ENCODE results near the gene SCN4B. TPM values are rescaled to one million over a fixed set of nuclear protein-coding genes. Genes with fewer than 3 reads are reported as not detected.

The SCN4B gene
- total RNA-seq, 2 experiments from 2014 or later = 0.26 to 0.27 TPM

DNA sequence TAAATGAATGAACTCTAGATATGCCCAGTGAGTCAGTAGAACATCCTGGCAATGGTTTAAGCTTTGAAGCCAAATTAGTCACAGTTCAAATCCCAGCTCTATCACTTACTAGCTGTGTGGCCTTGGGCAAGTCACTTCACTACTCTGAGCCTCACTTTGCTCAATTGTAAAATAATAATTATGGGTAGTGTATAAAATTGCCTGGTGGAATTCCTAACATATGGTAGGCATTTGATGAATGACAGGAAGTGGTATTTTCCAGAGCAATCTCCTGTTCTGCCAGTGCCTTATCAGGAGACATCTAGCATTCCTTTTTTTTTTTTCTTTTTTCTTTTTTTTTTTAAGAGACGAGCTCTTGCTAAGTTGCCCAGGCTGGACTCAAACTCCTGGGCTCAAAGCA is 13.0 kb downstream of the SCN4B start:
- Mint-ChIP-seq H3K9me3 (ENCODE audit: low read depth) (no peaks in the 10 kb centered on the region), H3K27me3 (peaks cover 34% of the 10 kb centered on the region), H3K36me3 (ENCODE audit: low read depth) (no peaks in the 10 kb centered on the region), H3K27ac (no peak overlapping the region), H3K4me1 (no peaks in the 10 kb centered on the region), H3K4me3 (no peak overlapping the region)
- CTCF ChIA-PET = interaction anchor here (1.4 to 2.7 kb wide), 2 partner anchors 31 to 332 kb away, joined by 4 to 8 read pairs; no protein-coding TSS in a partner anchor
- intact Hi-C loops (cut with DNase I, micrococcal nuclease) = no loop called here
- DNase-seq (no peak), ATAC-seq (peak; percentile 83)
- POLR2A ChIA-PET = no interaction called here

DNA sequence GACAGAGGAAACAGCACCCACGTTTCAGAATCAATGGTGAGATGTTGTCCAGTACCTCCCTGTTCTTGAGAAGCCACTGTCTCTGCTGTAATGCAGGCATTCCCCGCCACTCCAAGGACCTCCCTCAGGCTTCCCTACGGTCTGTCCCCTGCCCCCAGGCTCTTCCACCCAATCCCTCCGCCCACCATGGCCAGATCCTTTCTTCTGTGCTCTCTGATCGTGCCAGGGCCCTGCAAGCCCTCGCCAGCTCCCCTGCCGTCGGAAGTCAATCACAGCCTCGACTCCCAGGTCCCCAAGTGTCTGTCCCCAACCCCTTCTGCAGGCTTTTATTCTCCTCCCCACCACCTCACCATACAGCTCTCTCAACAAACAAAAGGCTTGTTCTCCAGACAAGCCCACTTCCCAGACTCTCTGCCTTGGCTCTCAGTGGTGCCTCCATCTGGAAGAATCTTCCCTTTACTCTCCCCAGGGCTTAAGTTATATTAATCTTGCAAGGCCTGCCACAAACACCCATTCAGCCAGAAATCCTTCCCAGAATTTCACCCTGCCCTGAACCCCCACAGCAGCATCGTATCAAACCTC is 13.7 kb downstream of the SCN4B start:
- H3K4me1 Mint-ChIP-seq = no peaks in the 10 kb centered on the region
- intact Hi-C loops (cut with DNase I, micrococcal nuclease) = no loop called here
- H3K4me3 Mint-ChIP-seq = no peak overlapping the region
- H3K27me3 Mint-ChIP-seq = peaks cover 28% of the 10 kb centered on the region
- ATAC-seq (no peak), DNase-seq (no peak)
- no peaks in the 10 kb centered on the region for H3K9me3 Mint-ChIP-seq (ENCODE audit: low read depth)
- no peaks in the 10 kb centered on the region for H3K36me3 Mint-ChIP-seq (ENCODE audit: low read depth)
- no peak overlapping the region for H3K27ac Mint-ChIP-seq
- ChIA-PET CTCF (interaction anchor here (0.6 to 2.7 kb wide), 3 partner anchors 31 to 331 kb away, joined by 3 to 8 read pairs (median 4); no protein-coding TSS in a partner anchor), POLR2A (interaction anchor here (0.6 kb wide), 1 partner anchor 769 kb away, joined by 3 read pairs; no protein-coding TSS in a partner anchor)

GRCh38 chr11:118136801-118137200 is 15.8 kb downstream of the SCN4B start:
- no peaks in the 10 kb centered on the region for H3K36me3 Mint-ChIP-seq (ENCODE audit: low read depth)
- H3K9me3 Mint-ChIP-seq (ENCODE audit: low read depth) = no peaks in the 10 kb centered on the region
- peaks cover 11% of the 10 kb centered on the region for H3K27me3 Mint-ChIP-seq
- CTCF ChIA-PET = no interaction called here
- H3K4me1 Mint-ChIP-seq = no peaks in the 10 kb centered on the region
- POLR2A ChIA-PET = no interaction called here
- no peak for DNase-seq
- H3K4me3 Mint-ChIP-seq = no peak overlapping the region
- intact Hi-C loops (cut with DNase I, micrococcal nuclease) = no loop called here
- no peak for ATAC-seq
- no peak overlapping the region for H3K27ac Mint-ChIP-seq

DNA sequence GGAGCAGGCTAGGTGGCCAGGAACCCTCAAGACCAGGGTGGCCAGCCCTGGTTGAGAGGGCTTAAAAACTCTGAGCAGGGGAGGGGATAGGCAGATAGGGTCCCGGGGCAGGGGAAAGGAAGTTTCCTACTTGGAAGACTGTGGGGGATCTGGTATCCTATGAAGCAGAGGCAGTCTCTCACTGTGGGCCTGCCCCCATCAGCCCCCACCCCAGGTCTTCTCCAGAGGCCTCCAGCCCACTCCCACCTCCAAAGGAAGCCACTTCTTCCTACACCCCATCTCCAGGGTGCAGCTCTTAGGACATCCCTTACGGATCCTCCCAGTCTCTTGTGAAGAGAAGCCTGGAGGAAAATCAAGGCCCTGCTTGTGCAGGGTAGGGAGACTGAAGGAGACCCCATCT is 16.3 kb downstream of the SCN4B start:
- Mint-ChIP-seq H3K36me3 (ENCODE audit: low read depth) (no peaks in the 10 kb centered on the region), H3K4me1 (no peaks in the 10 kb centered on the region), H3K27me3 (peaks cover 8% of the 10 kb centered on the region), H3K27ac (no peak overlapping the region), H3K9me3 (ENCODE audit: low read depth) (no peaks in the 10 kb centered on the region), H3K4me3 (no peak overlapping the region)
- no peak for ATAC-seq
- DNase-seq = no peak
- CTCF ChIA-PET = no interaction called here
- intact Hi-C loops (cut with DNase I, micrococcal nuclease) = no loop called here
- POLR2A ChIA-PET = no interaction called here

DNA sequence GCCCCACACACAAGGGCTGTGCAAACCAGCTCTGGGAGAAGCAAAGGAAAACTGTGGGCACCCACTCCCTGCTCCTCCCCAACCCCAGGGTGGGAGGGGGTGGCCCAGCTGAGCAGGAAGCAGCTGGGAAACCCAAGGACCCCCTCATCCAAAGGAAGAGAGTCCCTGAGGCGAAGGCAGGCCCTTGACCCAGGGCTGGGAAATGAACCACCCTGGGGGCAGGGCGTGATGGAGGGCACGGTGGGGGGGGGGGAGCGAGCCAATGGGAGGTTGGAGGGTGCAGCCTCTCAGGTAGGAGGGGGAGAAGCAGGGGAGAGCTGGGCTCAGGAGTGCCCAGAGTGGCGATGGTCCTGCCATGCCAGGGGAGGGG is 16.8 kb downstream of the SCN4B start:
- Mint-ChIP-seq H3K4me1 (no peaks in the 10 kb centered on the region), H3K36me3 (ENCODE audit: low read depth) (no peaks in the 10 kb centered on the region), H3K4me3 (no peak overlapping the region), H3K27ac (no peak overlapping the region), H3K9me3 (ENCODE audit: low read depth) (no peaks in the 10 kb centered on the region), H3K27me3 (peaks cover 7% of the 10 kb centered on the region)
- intact Hi-C loops (cut with DNase I, micrococcal nuclease) = no loop called here
- DNase-seq (no peak), ATAC-seq (no peak)
- ChIA-PET CTCF (no interaction called here), POLR2A (no interaction called here)

GRCh38 chr11:118135051-118135795 is 17.4 kb downstream of the SCN4B start:
- DNase-seq (no peak), ATAC-seq (no peak)
- ChIA-PET POLR2A (no interaction called here), CTCF (no interaction called here)
- Mint-ChIP-seq H3K36me3 (ENCODE audit: low read depth) (no peaks in the 10 kb centered on the region), H3K4me1 (no peaks in the 10 kb centered on the region), H3K27ac (no peak overlapping the region), H3K27me3 (peaks cover 4% of the 10 kb centered on the region), H3K9me3 (ENCODE audit: low read depth) (no peaks in the 10 kb centered on the region), H3K4me3 (no peak overlapping the region)
- intact Hi-C loops (cut with DNase I, micrococcal nuclease) = no loop called here

DNA sequence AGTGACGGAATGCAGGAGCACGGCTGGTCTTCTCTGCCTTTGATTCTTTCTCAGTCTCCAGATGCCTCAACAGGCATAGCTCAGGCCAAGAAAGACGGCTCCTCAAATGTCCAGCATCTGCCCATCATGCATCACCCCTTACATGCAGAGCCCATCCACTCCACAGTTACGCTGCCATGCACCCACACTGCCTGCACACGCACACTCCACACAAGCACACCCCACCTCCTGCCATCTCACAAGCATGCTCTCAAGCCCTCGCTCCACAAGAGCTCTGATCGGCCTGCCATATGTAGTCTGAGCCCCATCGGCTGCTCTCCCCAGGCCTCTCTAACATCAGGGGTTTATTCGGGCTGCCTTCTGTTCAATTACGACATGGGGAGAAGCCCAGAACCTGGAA is 18.8 kb downstream of the SCN4B start:
- no peaks in the 10 kb centered on the region for H3K9me3 Mint-ChIP-seq (ENCODE audit: low read depth)
- H3K4me3 Mint-ChIP-seq = no peak overlapping the region
- H3K36me3 Mint-ChIP-seq (ENCODE audit: low read depth) = no peaks in the 10 kb centered on the region
- ChIA-PET POLR2A (interaction anchor here (0.6 kb wide), 1 partner anchor 441 kb away, joined by 3 read pairs; no protein-coding TSS in a partner anchor), CTCF (interaction anchor here (0.7 to 1.2 kb wide), 2 partner anchors 10 to 38 kb away, joined by 3 read pairs; no protein-coding TSS in a partner anchor)
- intact Hi-C loops (cut with DNase I, micrococcal nuclease) = no loop called here
- H3K27ac Mint-ChIP-seq = no peak overlapping the region
- H3K27me3 Mint-ChIP-seq = no peaks in the 10 kb centered on the region
- ATAC-seq (no peak), DNase-seq (no peak)
- no peaks in the 10 kb centered on the region for H3K4me1 Mint-ChIP-seq

GRCh38 chr11:118132385-118133151 is 20.1 kb downstream of the SCN4B start:
- Mint-ChIP-seq H3K4me3 (no peak overlapping the region), H3K9me3 (ENCODE audit: low read depth) (no peaks in the 10 kb centered on the region), H3K27ac (no peak overlapping the region), H3K4me1 (no peaks in the 10 kb centered on the region), H3K36me3 (ENCODE audit: low read depth) (no peaks in the 10 kb centered on the region), H3K27me3 (no peaks in the 10 kb centered on the region)
- ChIA-PET CTCF (interaction anchor here (0.7 to 1.0 kb wide), 2 partner anchors 16 to 60 kb away, joined by 3 read pairs; no protein-coding TSS in a partner anchor), POLR2A (no interaction called here)
- DNase-seq (no peak), ATAC-seq (no peak)
- intact Hi-C loops (cut with DNase I, micrococcal nuclease) = no loop called here

DNA sequence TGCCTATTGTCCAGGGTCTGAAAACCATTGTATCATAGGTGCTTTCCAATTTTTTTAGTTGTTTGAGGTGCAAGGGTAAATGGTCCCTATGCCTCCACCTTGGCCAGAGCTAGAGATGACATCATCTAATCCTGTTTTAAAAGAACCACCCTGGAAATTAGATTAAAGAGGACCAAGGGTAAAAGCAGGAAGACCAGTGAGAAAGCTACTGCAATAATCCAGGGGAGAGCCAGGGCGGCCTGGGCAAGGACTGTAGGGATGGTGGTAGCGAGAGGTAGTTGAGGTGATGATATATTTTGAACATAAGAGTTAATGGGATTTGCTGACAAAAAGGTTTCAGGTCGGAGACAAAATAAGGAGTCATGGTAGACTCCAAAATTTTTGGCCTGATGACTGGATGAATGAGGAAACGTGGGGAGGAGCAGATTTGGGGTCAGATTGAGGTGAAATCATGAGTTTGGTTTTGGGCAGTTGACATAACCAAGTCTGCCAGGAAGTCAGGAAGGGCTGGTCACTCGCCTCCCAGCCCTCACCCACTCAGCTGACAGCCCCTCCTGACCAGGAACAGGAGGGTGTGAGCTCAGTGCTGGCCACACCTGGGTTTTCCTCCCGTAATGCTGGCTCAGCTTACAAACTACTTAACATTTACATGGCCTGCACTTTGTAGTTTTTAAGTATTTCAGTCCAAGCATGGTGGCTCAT is 23.0 kb downstream of the SCN4B start:
- H3K27ac Mint-ChIP-seq = no peak overlapping the region
- ATAC-seq = no peak
- no peaks in the 10 kb centered on the region for H3K9me3 Mint-ChIP-seq (ENCODE audit: low read depth)
- POLR2A ChIA-PET = no interaction called here
- no peaks in the 10 kb centered on the region for H3K36me3 Mint-ChIP-seq (ENCODE audit: low read depth)
- CTCF ChIA-PET = interaction anchor here (0.7 to 1.0 kb wide), 3 partner anchors 41 to 182 kb away, joined by 3 to 4 read pairs (median 3); no protein-coding TSS in a partner anchor
- DNase-seq = no peak
- H3K4me3 Mint-ChIP-seq = no peak overlapping the region
- no peaks in the 10 kb centered on the region for H3K27me3 Mint-ChIP-seq
- intact Hi-C loops (cut with DNase I, micrococcal nuclease) = no loop called here
- no peaks in the 10 kb centered on the region for H3K4me1 Mint-ChIP-seq

GRCh38 chr11:118128721-118129470 is 23.7 kb downstream of the SCN4B start:
- ChIA-PET POLR2A (no interaction called here), CTCF (interaction anchor here (0.8 kb wide), 1 partner anchor 181 kb away, joined by 3 read pairs; no protein-coding TSS in a partner anchor)
- Mint-ChIP-seq H3K27ac (no peak overlapping the region), H3K27me3 (no peaks in the 10 kb centered on the region), H3K9me3 (ENCODE audit: low read depth) (no peaks in the 10 kb centered on the region), H3K4me1 (no peaks in the 10 kb centered on the region), H3K4me3 (no peak overlapping the region), H3K36me3 (ENCODE audit: low read depth) (no peaks in the 10 kb centered on the region)
- intact Hi-C loops (cut with DNase I, micrococcal nuclease) = no loop called here
- DNase-seq = no peak
- no peak for ATAC-seq

GRCh38 chr11:118128310-118128709 is 24.3 kb downstream of the SCN4B start:
- Mint-ChIP-seq H3K27ac (no peak overlapping the region), H3K27me3 (no peaks in the 10 kb centered on the region), H3K9me3 (ENCODE audit: low read depth) (no peaks in the 10 kb centered on the region), H3K4me1 (no peaks in the 10 kb centered on the region), H3K4me3 (no peak overlapping the region), H3K36me3 (ENCODE audit: low read depth) (no peaks in the 10 kb centered on the region)
- DNase-seq (no peak), ATAC-seq (no peak)
- ChIA-PET POLR2A (no interaction called here), CTCF (no interaction called here)
- intact Hi-C loops (cut with DNase I, micrococcal nuclease) = no loop called here
